Hematopoietic multipotent progenitor cell treated with erythropoietin and hydrocortisone succinate and interleukin-3 and kit ligand, for 17 days (in vitro differentiated cells): ENCODE measurements around the gene SLC2A9.

Experiments
- DNase-seq: peaks from one replicate; pipeline ENCODE4 v3.0.0-alpha.2; 2015; ENCODE audit warnings: low spot score

Gene SLC2A9

GRCh38 chr4:10020871-10021652, at the start of gene SLC2A9:
TSS of gene SLC2A9 (minus strand) at chr4:10021497. CDS start at chr4:10021429, 68 bp downstream.
- no peak for DNase-seq

- DNase-seq, result no peak
Observed at GRCh38 chr4:10069075-10069642, 47.9 kb upstream of the SLC2A9 start.

DNA sequence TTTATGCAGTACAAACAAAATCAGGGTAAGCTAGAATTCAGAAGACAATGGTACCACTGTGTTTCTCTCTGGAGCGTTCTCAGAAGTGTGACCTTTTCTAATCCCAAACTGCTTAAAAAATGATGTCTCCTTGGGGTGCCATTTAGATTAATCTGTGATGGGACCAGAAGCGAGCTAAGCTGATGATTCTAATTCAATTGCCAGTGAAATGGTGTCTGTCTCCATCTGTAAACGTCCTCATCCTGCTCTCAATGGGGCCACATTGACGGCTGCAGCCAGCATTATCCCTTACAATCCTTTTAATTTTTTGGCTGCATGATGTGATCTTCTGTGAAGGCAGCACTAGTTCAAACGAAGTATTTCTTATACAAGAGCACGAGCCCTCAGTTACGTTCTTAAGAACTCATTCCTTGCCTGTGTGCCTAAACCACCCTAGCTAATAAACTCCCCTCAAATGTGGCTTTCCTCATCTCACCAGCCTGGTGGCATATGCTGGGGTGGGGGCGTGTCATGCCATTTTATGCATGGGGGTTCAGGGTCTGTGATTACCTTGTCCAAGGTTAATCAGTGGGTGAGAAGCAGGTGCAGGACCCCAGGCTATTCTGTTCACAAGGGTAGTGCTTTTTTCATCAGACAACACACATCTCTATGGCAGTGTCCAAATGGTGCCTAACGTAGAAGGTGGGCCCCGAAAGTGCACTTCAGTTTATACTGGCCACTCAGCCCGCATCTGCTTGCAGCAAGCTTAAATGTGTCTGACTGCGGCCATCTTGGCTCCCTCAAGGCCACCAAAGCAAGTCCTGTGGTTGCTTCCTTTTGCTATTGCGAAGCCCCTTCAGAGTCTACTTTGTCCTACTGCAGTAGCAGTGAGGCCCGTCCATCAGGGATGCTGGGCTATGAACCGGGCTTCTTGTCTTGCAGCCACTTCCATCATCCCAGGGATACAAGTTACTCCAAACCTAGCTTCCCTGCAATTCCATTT, 45.7 kb upstream of the SLC2A9 start:
- no peak for DNase-seq

DNA sequence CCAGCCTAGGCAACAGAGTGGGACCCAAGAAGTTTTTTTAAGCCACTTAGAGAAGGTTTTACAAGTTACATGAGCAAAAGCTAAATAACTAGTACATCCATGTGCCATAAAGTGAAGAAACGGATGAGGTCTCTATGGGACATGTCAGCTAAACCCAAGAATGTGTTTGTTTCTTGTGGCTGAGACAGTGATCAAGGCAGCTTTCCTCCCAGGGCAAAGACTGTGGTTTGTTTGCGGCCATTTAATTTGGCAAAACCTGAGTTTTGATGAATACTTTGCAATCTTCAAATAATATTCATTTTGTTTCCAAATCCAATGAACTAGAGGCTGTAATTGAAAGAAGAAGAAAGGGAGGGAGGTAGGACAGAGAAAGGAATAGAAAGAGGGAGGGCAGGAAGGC, 44.9 kb upstream of the SLC2A9 start:
- DNase-seq, result no peak

DNA sequence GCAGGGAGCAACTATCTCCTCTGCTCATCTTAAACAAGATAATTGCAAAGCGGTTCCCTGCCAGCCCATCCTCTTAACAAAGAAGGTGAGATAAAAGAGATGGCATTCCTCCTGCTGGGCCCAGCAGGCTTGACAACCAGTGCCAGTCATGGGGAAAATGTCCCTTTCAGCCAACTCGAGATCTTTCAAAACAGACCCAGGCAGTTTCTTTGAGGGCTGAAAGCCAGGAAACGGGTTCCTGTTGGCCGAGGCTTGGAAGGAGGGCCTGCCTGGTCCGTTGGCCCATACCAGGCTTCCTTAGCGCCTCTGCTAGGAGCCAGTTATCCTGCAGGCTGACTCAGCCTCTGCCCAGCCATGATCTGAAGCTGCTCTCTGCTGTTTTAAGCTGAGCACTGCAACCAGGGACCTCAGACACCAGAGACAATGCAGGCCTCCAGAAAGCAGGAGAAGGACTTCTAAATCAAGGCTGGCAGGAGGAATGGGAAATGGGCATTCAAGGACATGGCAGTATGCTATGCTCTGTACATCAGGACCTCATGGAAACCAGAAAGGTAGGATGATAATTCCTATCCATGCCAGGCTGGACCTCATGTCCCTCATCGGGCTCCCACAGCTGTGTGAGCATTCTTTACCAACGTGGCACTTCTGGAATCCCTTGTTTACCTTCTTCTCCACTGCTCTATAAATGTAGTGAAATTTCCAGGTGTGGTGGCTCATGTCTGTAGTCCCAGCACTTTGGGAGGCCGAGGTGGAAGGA, 42.4 kb upstream of the SLC2A9 start:
- no peak for DNase-seq

- DNase-seq, result no peak
Observed at GRCh38 chr4:10061650-10062415, 40.5 kb upstream of the SLC2A9 start.

DNA sequence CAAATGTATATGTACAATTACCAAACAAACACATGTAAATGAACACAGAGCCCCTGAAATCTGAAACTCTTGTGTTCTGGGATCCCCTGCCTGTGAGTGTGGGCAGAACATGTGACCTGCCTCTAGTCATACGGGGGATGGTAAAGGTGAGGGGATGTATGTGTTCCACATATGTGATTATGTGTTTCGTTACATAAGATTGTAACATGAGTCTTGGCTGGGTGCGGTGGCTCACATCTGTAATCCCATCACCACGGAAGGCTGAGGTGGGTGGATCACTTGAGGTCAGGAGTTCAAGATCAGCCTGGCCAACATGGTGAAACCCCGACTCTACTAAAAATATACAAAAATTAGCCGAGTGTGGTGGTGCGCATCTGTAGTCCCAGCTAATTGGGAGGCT, 37.1 kb upstream of the SLC2A9 start:
- DNase-seq, result no peak

DNA sequence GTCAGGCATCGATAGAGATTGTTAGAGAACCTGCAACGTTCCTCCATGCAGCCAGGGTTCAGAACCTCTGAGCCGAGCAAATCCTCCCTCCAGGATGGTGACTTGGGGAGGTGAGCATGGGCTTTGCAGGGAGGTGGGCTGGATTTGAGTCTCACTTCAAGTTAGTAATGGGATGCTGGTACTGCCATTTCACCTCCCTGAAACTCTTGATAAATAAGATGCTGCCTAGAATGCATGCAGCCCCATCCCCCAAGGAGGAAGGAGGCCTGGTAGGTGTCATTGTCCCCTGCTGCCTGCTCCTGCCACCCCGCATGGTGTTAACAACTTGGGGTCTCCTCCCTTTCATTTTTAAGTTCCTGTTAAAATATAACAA, 35.7 kb upstream of the SLC2A9 start:
- DNase-seq, result no peak

- DNase-seq, result no peak
Observed at GRCh38 chr4:10056334-10057022, 35.2 kb upstream of the SLC2A9 start.

DNA sequence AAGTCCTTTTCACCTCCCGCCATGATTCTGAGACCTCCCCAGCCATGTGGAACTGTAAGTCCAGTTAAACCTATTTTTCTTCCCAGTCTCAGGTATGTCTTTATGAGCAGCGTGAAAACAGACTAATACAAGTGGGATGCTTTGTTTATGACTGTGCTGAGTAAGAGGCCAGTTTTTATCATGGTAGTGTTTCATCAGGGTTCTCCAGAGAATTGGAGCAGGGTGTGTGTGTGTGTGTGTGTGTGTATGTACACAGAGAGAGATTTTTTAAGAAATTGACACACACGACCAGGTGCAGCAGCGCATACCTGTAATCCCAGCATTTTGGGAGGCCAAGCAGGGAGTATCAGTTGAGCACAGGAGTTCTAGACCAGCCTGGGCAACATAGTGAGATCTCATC, 34.6 kb upstream of the SLC2A9 start:
- DNase-seq, result no peak

- DNase-seq, result no peak
Observed at GRCh38 chr4:10054571-10055041, 33.3 kb upstream of the SLC2A9 start.

DNA sequence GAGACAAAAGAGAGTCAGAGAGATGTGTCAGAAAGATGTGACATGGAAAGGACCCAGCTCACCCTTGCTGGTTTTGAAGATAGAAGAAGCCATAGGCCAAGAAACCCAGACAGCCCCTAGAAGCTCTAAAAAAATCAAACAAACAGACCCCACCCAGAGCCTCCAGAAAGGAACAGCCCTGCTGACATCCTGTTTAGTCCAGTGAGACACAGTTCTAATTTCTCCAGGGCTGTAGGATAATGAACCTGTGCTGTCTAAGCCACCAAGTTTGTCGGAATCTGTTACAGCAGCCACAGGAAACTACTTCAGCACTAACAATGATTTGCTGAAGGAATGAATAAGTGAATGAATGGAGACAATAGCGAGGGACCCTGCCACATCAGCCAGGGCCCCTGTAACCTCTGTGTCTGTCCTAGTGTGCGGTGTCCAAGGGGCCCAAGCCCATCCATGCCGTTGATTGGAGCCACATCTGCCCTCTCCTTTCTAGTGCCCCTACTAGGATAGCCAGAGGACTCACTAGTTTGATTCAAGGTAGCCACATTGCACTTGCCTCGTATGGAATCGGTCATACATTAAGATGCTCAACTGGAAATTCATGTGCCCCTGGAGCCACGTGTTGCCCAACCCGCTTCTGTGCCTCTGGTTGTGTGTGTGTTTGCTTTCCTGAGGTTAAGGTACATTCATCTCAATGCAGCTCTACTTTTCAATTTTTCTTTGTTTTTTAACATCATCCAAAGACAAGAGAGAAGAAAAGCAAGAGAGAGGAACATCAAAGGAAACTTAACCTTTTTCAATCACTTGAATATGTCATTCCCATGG, 32.5 kb upstream of the SLC2A9 start:
- DNase-seq, result no peak

DNA sequence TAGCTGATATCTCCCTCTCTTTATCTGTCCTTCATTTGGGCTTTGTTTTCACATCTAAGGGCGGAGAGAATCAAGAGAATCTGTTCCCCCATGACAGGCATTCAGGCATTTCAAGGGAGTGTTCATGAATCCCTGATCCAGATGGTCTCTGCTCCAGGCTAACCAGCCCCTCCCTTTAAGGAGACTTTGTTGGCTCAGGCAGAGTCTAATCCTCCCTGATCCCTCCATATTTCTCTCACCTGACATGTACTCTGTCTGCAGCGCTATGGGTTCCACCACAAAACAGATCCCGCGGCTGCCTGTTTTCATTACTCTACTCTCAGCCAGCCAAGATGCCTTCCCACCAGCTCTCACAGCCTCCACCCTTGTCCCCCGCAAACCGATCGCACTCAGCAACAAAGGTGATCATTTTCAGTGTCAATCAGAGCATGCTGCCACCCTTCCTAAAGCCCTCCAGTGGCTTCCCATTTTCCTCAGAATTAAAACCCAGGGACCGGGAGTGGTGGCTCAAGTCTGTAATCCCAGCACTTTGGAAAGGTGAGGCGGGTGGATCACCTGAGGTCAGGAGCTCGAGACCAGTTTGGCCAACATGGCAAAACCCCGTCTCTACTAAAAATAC, 30.3 kb upstream of the SLC2A9 start:
- no peak for DNase-seq

- DNase-seq, result no peak
Observed at GRCh38 chr4:10050721-10051120, 29.4 kb upstream of the SLC2A9 start.

DNA sequence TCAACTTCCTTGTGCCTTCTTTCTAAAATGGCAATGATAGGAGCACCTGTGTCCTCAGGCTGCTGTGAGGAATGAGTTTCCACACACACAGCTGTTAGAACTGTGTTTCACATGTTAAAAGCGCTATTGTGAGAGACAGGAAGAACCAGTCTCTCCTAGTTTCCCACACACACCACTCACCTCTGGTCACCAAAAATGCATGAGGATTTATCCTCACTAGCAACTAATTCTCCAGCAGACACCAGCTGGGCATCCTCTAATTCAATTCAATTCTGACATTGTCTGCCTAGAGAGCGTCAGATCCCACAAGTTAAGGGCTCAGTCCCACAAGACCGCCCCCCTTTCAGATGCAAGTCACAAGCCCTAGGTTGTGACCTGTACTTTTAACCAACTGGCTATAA, 29.0 kb upstream of the SLC2A9 start:
- DNase-seq, result no peak

GRCh38 chr4:10048941-10049697, 27.8 kb upstream of the SLC2A9 start:
- no peak for DNase-seq

DNA sequence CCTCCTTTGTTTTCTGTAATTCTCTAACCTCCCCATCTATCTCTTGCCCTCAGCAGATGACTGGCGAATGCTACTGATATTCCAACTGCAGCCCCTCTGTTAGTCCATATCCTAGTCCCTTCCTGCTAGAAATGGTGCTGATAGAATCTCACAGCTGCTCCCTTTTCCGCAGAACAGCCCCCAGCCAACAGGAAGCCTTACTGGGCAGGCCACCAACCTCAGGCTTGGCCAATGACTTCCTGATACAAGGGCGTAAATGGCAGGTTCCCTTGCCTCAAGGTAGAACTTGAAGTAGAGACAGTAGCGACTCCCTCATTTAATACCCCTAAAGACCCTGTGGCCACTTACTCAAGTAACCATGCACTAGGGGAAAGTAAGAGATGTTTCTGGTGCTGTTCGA, 26.7 kb upstream of the SLC2A9 start:
- DNase-seq, result no peak

DNA sequence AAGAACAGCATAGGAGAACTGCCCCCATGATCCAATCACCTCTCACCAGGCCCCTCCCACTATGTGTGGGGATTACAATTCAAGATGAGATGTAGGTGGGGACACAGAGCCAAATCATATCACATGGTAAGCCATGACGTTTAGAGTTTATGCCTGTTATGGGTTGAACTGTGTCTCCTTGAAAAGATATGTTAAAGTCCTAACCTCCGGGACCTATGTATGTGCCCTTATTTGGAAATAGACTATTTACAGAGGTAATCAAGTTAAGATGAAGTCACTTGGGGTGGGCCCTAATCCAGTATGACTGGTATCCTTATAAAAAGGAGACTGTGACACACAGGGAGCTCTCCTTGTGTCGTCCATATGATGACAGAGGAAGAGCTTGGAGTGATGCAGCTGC, 25.2 kb upstream of the SLC2A9 start:
- DNase-seq, result no peak
